Activated CD4-positive, alpha-beta T cell treated with anti-CD3 and anti-CD28 coated beads for 48 hours (primary cell): ENCODE measurements around the gene RRAD.

Source experiments
- DNase-seq: peaks from one replicate; pipeline ENCODE4 v3.0.0-alpha.2; 2020

RRAD gene

GRCh38 chr16:66931665-66932064, 6.3 kb upstream of the RRAD start:
- no peak for DNase-seq

GRCh38 chr16:66930189-66930588, 4.9 kb upstream of the RRAD start:
- DNase-seq = no peak

DNA sequence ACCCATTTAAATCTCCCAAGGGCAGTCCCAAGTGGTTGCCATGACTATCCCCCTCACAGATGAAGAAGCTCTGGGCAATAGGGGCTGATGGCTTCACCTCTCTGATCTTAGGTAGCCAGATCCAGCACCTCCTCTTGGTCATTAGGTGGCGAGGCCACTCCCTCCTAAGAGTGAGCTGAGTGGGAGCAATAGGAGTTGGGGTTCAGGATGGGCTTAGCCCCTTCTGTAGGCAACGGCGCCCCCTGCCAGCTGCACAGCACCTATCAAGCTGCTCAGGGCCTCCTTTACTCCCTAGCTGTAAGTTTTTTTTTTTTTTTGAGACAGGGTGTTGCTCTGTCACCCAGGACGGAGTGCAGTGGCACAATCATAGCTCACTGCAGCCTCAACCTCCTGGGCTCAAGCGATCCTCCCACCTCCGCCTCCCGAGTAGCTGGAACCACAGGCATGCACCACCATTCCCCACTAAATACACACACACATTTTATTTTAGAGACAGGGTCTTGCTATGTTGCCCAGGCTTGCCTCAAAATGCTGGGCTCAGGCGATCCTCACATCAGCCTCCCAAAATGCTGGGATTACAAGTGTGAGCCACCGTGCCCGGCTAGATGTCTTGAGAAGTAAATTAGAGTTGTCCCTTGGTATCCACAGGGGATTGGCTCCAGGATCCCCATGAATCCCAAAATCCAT, 3.5 kb upstream of the RRAD start:
- peak; percentile 70 for DNase-seq

- no peak for DNase-seq
Observed at GRCh38 chr16:66927918-66928649, 2.7 kb upstream of the RRAD start.

- DNase-seq = no peak
Observed at GRCh38 chr16:66926961-66927436, 1.7 kb upstream of the RRAD start.

DNA sequence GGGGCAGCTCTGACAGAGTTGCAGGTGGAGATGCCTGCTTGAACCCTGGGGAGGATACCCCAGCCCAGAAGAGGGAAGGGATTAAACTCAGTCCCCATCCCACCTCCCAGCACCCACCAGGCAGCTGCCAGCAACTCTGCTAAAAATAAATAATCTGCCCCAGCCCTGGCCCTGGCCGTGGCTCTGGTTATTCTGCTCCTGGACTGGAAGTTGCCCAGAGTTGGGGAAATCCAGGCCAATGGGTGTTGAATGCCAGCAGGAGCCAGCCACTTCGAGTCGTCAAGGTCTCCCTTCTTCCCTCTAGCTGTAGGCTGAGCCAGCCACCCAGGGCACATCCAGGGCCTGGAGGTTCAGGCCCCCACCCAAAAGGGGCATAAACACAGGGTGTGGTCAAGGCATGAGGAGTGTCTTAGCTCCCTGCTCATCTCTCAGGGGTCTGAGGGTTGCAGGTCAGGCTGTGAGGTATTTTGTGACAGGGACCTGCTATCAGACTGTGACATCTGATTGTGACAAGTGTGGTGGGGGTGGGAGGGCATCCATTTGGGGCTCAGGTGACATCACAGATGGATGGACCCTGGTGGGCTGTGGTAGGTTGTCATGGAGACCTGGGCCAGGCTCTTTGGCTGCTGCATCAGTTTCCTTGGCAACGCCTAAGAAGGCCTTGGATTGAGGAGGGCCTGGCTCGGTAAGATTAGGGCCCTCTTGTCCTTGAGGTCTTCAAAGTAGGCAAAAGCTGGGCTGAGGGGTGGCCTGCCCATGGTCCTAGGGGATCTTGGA, 1.0 kb upstream of the RRAD start:
- no peak for DNase-seq

- peak; percentile 55 for DNase-seq
Observed at GRCh38 chr16:66924527-66925321, 611 bp downstream of the RRAD start.

GRCh38 chr16:66923866-66924265, 1.5 kb downstream of the RRAD start:
- no peak for DNase-seq

DNA sequence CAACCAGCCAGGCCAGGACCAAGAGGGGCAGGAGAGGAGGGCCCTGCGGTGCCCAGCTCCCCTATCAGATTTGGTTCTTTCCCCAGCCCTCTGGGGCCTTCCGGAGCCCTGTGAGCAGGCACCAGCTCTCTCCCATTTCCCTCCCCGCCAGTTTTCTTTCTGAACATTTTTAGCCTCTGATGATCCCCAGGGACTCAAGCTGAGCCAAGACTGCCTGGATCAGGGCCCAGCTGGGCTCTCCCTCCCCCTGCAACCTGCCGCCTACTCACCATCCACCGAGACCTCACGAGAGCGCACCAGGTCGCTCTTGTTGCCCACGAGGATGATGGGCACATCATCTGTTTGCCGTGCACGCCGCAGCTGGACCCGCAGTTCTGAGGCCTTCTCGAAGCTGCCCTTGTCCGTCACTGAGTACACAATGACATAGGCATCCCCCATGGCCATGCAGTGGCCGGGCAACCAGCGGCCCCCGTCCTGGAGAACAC, 2.0 kb downstream of the RRAD start:
- DNase-seq = no peak

DNA sequence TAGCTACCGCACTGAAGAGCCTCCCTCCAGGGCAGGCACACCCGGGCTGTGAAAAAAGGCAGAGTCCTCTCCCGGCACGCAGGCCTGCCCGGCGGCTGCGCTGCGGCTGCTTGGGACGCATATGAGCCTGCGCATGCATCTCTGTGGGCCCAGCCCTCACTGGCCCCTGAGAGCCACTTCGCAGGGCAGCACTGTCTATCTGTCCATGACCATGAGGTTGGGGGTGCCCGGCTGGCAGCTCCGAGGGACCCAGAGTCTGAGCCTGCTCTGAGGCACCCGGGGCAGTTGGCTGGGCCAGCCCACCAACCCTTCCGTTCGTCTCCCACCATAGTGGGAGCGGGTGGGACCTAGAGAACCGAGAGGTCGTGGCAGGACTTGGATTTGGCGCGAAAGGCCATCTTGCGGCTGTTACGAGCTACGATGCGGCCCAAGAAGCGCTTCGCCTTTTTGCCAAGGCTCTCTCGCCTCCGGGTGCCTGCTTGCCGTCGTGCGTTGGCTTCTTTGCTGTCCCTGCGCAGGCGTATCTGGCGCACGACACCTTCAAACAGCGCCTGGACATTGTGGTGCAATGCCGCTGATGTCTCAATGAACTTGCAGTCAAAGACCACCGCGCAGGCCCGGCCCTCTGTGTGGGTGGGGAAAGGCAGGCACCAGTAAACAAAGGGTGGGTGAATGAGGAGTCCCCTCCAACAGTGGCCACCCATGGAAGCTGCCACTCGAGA, 3.4 kb downstream of the RRAD start:
- DNase-seq = no peak

DNA sequence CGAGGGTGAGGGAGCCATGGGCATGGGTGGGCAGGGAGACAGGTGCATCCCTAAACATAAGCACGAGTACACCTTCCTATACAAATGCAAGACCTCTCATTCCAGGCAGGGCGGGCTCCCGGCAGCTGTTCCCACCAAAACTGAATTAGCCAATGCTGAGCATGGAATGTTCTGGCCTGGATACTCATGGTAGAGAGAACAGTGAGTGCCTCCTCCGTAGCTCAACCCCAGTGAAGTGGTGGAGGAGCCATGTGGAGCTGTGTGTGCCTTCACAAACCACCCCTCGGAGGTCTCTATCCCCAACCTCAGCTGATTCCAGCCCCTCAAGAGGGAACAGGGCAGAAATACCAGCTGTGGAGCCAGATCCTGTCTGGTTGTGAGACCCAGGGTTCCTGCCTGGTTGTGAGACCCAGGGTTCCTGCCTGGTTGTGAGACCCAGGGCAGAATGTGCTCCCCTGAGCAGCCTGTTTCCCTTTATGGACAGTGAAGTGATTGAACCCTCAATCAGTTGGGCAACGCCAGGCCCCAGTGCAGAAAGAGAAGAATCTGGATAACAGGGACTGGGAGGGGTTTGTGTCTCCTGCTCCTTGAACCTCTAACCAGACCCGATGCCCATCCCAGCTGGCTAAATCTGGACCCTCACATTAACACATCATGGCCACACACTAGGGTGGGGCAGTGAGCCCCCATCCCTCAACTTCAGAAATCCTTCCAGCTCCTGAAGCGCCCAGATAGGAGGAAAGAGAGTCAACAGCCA, 4.2 kb downstream of the RRAD start:
- no peak for DNase-seq

GRCh38 chr16:66920299-66920590, 5.1 kb downstream of the RRAD start:
- no peak for DNase-seq

- no peak for DNase-seq
Observed at GRCh38 chr16:66919569-66920298, 5.6 kb downstream of the RRAD start.

DNA sequence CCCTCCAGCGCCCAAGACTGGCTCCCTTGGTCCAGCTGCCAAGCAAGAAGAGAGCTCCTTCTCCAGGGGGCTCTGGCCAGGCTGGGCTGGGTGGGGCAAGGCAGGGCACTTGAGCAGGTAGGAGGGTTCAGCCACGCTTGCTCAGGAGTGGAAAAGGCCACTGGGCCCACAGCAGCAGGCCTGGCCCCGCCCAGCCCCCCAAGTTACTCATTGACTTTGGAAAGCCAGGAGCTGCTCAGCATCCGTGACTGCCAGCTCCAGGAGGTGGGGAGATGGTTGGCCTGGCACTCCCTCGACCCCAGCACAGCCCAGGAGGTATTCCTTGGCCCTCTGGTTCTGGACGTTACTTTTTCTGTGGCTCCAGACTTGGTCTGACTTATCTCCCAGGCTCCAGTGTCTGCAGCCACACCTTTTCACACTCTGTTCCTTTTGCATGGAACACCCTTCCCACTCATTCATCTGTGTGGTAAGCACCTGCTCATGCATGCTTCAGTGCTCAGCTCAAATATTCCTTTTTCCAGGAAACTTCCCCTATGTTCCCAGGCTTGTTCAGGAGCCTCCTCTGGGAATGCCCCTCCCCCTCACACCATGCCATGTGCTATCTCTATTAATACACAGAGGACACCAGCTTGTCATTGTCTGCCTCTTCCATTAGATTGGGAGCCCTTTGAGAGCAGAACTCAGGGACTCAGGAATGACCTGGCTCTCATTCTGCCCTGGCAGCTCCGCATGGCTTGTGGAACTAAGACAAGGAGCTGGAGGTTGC, 6.3 kb downstream of the RRAD start, which contains the start of gene CDH16:
Gene CDH16 (minus strand): TSS at position 83 of the 766 bp plus-strand sequence. CDS start 820 bp downstream, outside the sequence.
- DNase-seq = no peak

- no peak for DNase-seq
Observed at GRCh38 chr16:66918355-66918754, 7.0 kb downstream of the RRAD start.

DNA sequence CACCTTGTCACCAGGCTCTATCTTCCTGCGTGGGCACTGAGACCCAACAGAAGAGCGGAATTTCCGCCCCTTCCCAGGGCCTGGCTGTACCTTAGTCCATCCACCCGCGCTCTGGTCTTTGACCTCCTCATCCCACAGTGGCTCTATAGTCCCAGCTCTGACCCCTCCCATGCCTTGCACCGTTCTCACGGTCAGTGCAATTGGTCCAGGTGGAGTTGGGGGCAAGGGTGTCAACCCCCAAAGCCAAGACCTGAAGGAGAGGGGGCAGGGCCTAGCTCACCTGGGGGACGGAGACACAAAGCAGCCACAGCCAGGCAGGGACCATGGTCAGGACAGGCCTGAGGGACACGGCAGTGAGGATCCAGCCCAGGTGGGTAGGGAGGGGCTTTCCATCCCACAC, 7.6 kb downstream of the RRAD start:
- DNase-seq = no peak

GRCh38 chr16:66916518-66916917, 8.8 kb downstream of the RRAD start:
- no peak for DNase-seq

DNA sequence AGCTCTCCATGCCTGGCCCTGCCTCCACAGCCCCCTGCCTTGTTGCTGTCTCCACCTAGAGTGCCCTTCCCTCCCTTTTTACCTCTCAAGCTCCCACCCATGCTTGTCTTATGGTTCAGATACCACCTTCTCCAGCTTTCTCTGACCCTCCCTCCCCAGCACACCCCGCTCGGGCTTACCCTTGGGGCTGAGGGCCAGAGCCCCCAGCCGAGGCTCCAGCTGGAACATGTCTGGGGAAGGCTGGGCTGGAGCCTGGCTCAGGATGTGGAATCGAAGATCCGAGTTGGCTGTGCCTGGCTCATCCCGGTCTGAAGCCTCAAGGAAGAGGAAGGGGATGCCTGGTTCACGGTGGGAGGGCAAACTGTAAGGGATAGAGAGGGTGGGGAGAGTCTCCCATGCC, 10.3 kb downstream of the RRAD start:
- DNase-seq = no peak

DNA sequence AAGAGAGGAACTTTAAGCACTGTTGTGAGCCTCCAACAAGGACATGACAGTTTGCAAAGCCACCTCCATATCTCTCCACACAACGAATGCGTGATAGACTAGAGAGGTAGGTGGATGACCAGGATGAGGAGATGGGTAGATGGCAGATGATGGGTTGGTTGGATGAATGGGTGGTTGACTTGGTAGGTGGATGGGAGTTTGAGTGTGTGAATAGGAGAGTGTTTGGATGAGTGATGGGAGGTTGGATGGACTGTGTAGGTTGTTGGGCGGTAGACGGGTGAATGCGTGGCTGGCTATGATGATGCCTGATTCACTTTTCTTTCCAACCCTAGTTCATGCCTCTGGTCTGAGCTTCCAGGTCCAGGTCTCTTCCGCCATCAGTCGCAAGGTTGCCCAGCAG, 10.8 kb downstream of the RRAD start:
- no peak for DNase-seq

DNA sequence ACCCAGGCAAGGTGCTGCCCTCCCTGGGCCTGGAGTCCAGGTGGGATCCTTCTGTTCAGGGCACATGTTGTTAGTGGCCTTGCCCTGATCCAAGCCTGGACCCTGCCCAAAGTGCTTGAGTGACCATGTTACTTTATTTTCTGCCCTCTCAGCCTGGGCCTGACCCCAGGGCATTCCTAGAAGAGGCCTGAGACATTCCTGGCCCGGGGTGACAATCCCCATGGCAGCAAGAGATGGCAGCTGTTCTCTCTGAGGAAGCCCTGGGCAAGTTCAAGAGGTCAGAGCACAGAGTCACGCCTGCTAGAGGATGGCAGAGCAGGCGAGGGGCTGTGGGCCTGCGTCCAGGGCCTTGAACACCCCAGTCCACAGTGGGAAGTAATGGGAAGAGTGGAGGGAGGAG, 11.6 kb downstream of the RRAD start:
- no peak for DNase-seq
